ENCODE results near the gene CCDC33. TPM values are rescaled to one million over a fixed set of nuclear protein-coding genes. Genes with fewer than 3 reads are reported as not detected.

The CCDC33 gene
- total RNA-seq, 1 experiment from 2014 or later, result 0.77 TPM

- CTCF ChIA-PET, result no interaction called here
Measured at GRCh38 chr15:74362482-74362881, 126.4 kb downstream of the CCDC33 start.

GRCh38 chr15:74364936-74365597 is 128.9 kb downstream of the CCDC33 start:
- Histone ChIP-seq H3K9me3 (ENCODE audit: low read length) (no peaks in the 10 kb centered on the region), H3K79me2 (ENCODE audit: low read length) (no peaks in the 10 kb centered on the region), H3K4me2 (ENCODE audit: low read length) (no peak overlapping the region), H2AFZ (ENCODE audit: low read length) (no peak overlapping the region), H4K20me1 (ENCODE audit: low read length) (no peaks in the 10 kb centered on the region), H3K9ac (ENCODE audit: low read length) (no peak overlapping the region), H3K36me3 (ENCODE audit: low read depth, low read length) (no peaks in the 10 kb centered on the region), H3K4me1 (ENCODE audit: insufficient read depth, low read length) (no peaks in the 10 kb centered on the region), H3K27me3 (ENCODE audit: low read length) (no peaks in the 10 kb centered on the region), H3K9me2 (replicated peaks; ENCODE audit: low read length) (no peaks in the 10 kb centered on the region), H3K27ac (ENCODE audit: low read length) (no peak overlapping the region), H3F3A (ENCODE audit: low read length, unreplicated experiment) (no peaks in the 10 kb centered on the region), H3K4me3 (ENCODE audit: low read length) (no peak overlapping the region)
- BruUV-seq (replicated peaks), result no TSS peak
- ATAC-seq (no peak), DNase-seq (no peak)
- intact Hi-C loops (cut with micrococcal nuclease), result no loop called here
- CTCF ChIA-PET, result no interaction called here
- POLR2A ChIA-PET (ENCODE audit: unreplicated experiment), result no interaction called here
- TF ChIP-seq EZH2phosphoT487 (IDR thresholded peaks at IDR 0.05; ENCODE audit: borderline replicate concordance, low read length) (no peak), CTCF (conservative IDR thresholded peaks at IDR 0.05; ENCODE audit: low read depth, low read length) (no peak), EZH2 (IDR thresholded peaks at IDR 0.05; ENCODE audit: low read length, unreplicated experiment) (no peak)

More at GRCh38 chr15:74362482-74362881, 126.4 kb downstream of the CCDC33 start:
- TF ChIP-seq EZH2 (IDR thresholded peaks at IDR 0.05; ENCODE audit: low read length, unreplicated experiment), result no peak
- TF ChIP-seq EZH2phosphoT487 (IDR thresholded peaks at IDR 0.05; ENCODE audit: borderline replicate concordance, low read length), result no peak
- no peak for TF ChIP-seq CTCF (conservative IDR thresholded peaks at IDR 0.05; ENCODE audit: low read depth, low read length)
- intact Hi-C loops (cut with micrococcal nuclease), result no loop called here
- Histone ChIP-seq H3K27me3 (ENCODE audit: low read length) (no peaks in the 10 kb centered on the region), H2AFZ (ENCODE audit: low read length) (no peak overlapping the region), H3K4me2 (ENCODE audit: low read length) (no peak overlapping the region), H3K36me3 (ENCODE audit: low read depth, low read length) (no peaks in the 10 kb centered on the region), H4K20me1 (ENCODE audit: low read length) (no peaks in the 10 kb centered on the region), H3K4me3 (ENCODE audit: low read length) (no peak overlapping the region), H3K79me2 (ENCODE audit: low read length) (no peaks in the 10 kb centered on the region), H3F3A (ENCODE audit: low read length, unreplicated experiment) (no peaks in the 10 kb centered on the region), H3K9ac (ENCODE audit: low read length) (no peak overlapping the region), H3K4me1 (ENCODE audit: insufficient read depth, low read length) (no peaks in the 10 kb centered on the region), H3K27ac (ENCODE audit: low read length) (no peak overlapping the region), H3K9me3 (ENCODE audit: low read length) (no peaks in the 10 kb centered on the region), H3K9me2 (replicated peaks; ENCODE audit: low read length) (no peaks in the 10 kb centered on the region)
- no TSS peak for BruUV-seq (replicated peaks)
- no peak for ATAC-seq
- DNase-seq, result no peak
- POLR2A ChIA-PET (ENCODE audit: unreplicated experiment), result no interaction called here

GRCh38 chr15:74365598-74366445 is 129.7 kb downstream of the CCDC33 start:
- Histone ChIP-seq H3K9me3 (ENCODE audit: low read length) (no peaks in the 10 kb centered on the region), H4K20me1 (ENCODE audit: low read length) (no peaks in the 10 kb centered on the region), H3K27ac (ENCODE audit: low read length) (no peak overlapping the region), H3K9ac (ENCODE audit: low read length) (no peak overlapping the region), H2AFZ (ENCODE audit: low read length) (no peak overlapping the region), H3K27me3 (ENCODE audit: low read length) (0 out of 2 replicates have a peak, but pooled peaks cover 6% of the 10 kb centered on the region), H3K9me2 (replicated peaks; ENCODE audit: low read length) (no peaks in the 10 kb centered on the region), H3K4me1 (ENCODE audit: insufficient read depth, low read length) (no peaks in the 10 kb centered on the region), H3K4me3 (ENCODE audit: low read length) (no peak overlapping the region), H3K36me3 (ENCODE audit: low read depth, low read length) (no peaks in the 10 kb centered on the region), H3F3A (ENCODE audit: low read length, unreplicated experiment) (no peaks in the 10 kb centered on the region), H3K4me2 (ENCODE audit: low read length) (no peak overlapping the region), H3K79me2 (ENCODE audit: low read length) (no peaks in the 10 kb centered on the region)
- DNase-seq (no peak), ATAC-seq (no peak)
- ChIA-PET CTCF (no interaction called here), POLR2A (ENCODE audit: unreplicated experiment) (no interaction called here)
- TF ChIP-seq EZH2phosphoT487 (IDR thresholded peaks at IDR 0.05; ENCODE audit: borderline replicate concordance, low read length), result no peak
- TF ChIP-seq EZH2 (IDR thresholded peaks at IDR 0.05; ENCODE audit: low read length, unreplicated experiment), result no peak
- intact Hi-C loops (cut with micrococcal nuclease), result no loop called here
- BruUV-seq (replicated peaks), result no TSS peak

Measured in PC-3 (cell line).